Cortex of kidney (tissue), 1 donor: ENCODE data around the gene IL36G.

Experiments
- DNase-seq: peaks from one replicate; lab custom pipeline; 2025; lab: John Stamatoyannopoulos, UW

The IL36G gene

DNA sequence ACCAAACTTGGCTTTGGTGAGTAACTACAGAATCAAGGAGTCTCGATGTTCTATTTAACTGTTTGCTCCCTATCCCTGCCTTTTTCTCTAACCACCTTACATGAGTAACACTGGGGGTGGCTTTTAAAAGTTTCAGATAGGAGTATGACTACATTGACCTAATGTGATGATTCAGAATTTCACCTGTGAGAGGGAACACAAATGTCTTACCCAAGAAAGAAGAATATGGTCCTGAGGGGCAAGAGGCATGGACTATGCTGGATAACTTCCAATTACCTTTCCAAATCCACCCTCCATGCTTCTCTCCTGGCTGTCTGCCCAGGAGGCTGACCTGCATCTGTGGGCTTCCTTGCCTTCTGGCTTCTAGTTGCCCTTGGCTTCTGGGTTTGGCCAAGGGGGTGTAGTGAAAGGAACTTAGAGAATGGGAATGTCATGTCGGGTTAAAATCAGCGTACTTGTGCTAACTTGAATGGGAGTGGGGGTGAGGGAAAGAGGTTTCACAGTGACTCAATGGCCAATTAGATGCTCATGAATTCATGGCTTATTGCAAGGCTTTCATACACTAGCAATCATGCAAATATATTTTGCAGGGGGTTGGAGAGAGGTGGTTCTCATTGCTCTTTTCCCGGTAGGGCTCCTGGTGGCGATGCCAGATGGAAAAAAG is 5.3 kb upstream of the IL36G start:
- no peak for DNase-seq

GRCh38 chr2:112973156-112973555 is 4.7 kb upstream of the IL36G start:
- DNase-seq: no peak

- DNase-seq: no peak
Observed at GRCh38 chr2:112979731-112980130, 1.9 kb downstream of the IL36G start.

DNA sequence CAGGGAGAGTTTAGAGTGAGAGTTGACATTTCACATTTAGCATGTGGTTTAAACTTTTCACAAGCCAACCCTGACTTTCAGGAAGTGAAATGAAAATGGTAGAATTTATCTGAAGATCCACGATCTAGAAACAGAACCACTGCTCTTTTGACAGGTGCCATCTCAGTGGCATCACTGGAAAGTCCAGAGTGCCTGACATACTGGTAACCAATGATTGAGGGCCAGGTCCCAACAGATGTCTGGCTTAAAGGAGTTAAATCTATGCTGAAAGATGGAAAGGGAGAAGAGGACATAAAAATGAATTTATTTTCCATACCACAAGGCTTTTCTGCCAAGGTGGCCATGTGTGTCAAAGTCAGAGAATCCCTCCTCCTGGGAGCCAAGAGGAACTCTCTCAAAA is 2.7 kb downstream of the IL36G start:
- DNase-seq: no peak

- DNase-seq: no peak
Observed at GRCh38 chr2:112985090-112985489, 7.3 kb downstream of the IL36G start.

GRCh38 chr2:112989611-112990010 is 11.8 kb downstream of the IL36G start:
- DNase-seq: no peak

- no peak for DNase-seq
Observed at GRCh38 chr2:112993831-112994230, 16.0 kb downstream of the IL36G start.

- DNase-seq: no peak
Observed at GRCh38 chr2:112994648-112995047, 16.8 kb downstream of the IL36G start.

DNA sequence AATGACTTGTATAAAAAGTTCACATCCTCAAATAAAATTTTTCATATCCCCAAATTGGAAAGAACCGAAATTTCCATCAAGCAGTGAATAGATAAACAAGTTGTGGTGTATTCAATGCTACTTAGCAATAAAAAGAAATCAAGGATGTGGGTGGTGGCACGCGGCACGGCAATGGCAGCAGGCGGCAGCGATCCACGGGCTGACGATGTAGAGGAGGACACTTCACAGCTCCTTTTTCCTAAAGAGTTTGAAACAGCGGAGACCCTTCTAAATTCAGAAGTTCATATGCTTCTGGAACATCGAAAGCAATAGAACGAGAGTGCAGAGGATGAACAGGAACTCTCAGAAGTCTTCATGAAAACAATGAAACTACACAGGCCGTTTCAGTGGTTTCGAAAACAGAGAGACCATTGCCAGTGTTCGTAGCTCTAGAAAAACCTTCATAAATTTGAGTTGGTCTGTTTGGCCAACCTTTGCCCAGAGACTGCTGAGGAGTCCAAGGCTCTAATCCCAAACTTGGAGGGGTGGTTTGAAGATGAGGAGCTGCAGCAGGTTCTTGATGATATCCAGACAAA is 17.6 kb downstream of the IL36G start:
- DNase-seq: no peak

DNA sequence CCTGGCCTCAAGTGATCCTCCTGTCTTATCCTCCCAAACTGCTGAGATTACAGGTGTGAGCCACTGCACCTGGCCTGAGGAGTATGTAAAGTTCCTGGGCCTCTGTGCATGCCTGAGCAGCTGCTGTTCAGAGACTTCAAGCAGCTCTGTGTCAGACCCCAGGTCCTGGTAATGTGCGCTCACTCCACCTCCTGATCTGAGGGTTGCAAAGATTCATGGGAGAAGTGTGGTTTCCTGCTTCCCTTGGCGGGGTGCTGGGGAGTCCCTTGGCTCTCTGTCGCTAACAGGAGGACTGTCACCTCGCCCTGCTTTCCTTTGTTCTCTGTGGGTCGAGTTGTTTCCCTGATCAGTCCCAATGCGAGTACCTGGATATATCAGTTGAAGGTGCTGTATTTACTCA is 18.8 kb downstream of the IL36G start:
- no peak for DNase-seq

DNA sequence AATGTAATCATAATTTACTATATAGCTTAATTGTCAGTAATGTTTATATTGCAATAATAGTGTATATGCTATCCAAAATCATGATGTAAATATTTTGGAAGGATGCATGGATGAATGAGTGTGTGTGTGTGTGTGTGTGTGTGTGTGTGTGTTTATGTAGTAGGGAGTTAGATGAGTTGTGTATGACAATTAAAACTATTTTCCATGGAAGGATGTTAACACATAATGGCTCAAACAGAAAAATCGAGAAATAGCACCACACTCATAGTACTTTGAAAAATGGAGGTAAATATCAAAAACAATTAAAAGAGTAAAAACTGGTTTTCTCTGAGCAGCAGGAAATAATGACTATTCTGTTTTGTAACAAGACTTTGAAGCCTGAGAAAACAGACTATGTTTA is 19.3 kb downstream of the IL36G start:
- DNase-seq: no peak

DNA sequence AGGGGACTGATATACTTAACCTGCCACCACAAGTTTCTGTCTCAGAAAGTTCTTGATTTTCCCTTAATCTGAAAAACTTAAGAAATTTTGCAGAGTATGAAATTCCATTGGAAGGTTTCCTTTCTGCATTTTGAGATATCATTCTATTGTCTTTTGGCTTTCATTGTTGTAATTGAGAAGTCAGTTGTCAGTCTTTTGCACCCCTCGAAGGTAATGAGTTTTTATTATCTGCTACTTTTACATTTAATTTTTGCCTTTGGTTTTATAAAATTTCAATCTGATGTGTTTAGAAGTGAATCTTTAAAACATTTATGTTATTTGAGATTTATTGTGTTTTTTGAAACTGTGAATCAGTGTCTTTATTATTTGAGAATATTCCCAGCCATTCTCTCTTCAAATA is 22.6 kb downstream of the IL36G start:
- DNase-seq: no peak

DNA sequence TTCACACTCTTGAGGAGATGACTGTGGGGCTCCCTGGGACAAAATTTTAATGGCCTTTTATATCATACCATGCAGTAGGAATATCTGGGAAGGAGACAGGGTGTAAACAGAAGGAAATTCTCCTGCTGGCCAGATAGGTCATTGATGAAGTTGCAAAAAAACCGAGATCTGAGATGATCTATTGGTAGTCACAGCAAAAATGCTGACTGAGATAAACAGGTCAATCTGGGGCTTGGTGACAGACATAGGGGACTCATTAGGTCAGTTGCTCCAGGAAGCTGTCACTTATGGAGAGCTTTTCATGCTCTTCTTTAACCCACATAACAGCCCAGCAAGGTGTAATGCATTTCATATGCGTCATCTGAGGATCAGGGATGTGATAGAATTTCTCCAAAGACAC is 24.9 kb downstream of the IL36G start:
- no peak for DNase-seq

DNA sequence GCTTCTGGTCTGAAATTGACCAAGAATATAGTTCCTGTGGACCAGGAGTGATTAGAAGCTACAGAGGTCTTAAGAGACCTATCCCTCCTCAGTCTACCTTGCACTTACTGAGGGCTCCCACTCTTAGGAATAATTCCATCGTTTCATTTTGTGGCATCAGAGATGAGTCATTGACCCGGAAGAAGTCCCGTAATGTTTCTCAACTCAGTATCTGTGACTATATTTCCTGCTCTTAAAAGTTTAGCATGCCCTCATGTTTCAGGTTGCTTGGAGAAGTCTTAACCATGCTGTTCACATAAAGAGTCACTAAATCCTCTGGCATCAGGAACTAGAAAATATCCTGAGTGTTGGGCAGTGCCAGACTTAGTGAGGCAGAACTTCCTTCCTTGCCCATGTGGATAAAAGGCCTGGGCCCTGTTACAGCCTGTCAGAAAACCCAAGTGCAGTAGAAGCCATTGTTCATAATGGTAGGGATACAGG is 27.3 kb downstream of the IL36G start, which contains the start of gene IL36A:
IL36A (plus strand) TSS at position 430 of the 480 bp plus-strand sequence. CDS start 413 bp downstream, outside the sequence.
- DNase-seq: no peak

- DNase-seq: no peak
Observed at GRCh38 chr2:113007250-113007649, 29.4 kb downstream of the IL36G start.

- DNase-seq: no peak
Observed at GRCh38 chr2:113009622-113010021, 31.8 kb downstream of the IL36G start.

DNA sequence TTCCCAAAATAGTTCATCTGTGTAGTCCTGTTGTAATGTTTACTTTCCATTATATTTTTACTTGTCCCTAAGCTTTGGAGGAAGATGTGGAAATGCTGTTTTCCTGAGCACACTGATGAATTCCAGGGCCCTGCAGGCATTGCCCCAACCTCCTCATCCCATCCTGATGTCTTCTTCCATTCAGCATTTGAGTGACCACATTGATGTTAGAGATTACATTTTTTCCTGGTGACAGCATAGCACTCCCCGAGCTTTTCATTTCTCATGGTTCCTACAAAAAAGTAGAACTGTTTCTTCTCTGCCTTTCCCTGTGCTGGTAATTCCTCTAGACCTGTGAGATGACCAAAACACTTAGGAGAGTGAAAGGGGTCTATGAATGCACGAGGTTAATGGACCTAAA is 32.3 kb downstream of the IL36G start:
- no peak for DNase-seq

- no peak for DNase-seq
Observed at GRCh38 chr2:113011108-113011507, 33.3 kb downstream of the IL36G start.

GRCh38 chr2:113012436-113013335 is 34.9 kb downstream of the IL36G start:
- no peak for DNase-seq

DNA sequence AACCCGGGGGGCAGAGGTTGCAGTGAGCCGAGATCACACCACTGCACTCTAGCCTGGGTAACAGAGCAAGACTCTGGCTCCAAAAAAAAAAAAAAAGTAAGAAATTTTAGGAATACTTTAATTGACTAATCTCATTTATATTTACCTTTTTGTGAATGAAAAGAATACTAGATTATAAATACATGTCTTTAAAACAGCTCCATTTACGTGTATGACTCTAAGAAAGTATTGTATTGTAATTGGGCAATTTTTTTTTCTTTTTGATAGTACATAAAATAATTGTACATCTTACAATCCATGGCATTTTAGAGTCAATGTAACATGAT is 35.5 kb downstream of the IL36G start:
- DNase-seq: no peak

GRCh38 chr2:113014067-113014466 is 36.3 kb downstream of the IL36G start:
- DNase-seq: no peak

DNA sequence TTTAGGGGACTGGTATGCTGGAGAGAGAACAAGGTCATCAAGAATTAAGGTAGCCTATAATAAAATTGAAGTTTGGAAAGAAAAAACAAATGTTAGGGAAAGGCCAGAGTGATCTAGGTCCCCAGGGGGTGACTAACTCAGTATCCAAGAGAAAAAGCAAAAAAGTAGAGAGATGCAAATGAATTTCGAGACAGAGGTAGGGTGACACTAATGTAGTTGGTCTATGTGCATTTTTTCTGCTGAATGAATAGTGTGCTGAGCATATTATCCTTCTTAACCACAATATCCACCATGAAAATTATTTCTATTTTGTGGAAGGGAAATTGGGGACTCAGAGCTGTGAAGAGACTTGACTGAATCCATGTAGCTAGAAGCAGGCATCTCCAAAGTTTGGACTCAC is 37.2 kb downstream of the IL36G start:
- no peak for DNase-seq

DNA sequence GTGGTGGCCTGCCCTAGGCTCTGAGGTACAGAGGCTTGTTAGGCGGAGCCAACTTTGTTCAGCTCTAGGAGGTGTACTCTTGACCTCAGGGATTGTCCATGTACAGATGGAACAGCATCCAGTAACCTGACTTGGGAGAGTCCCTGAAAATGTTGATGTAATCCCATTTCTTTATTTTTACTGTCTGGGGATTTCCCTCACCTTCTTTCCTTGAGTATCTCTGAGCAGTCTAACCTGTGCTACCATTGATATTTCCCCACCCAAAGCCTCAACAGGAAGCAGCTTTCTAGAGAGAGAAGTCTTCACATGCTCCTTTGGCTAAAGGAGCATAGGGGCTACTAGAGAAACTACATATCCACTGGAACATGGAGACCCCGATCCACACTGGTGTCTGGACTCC is 37.8 kb downstream of the IL36G start:
- no peak for DNase-seq
